ENCODE measurements around the gene SSC5D. TPM values are rescaled to one million over a fixed set of nuclear protein-coding genes. Genes with fewer than 3 reads are reported as not detected.

SSC5D gene
- total and polyA plus RNA-seq, 9 of the 15 experiments (the other 6 are each of a cell fraction or from before 2014, with no cell fraction given): 0.04 to 0.71 (median 0.14) TPM; not detected in 2

DNA sequence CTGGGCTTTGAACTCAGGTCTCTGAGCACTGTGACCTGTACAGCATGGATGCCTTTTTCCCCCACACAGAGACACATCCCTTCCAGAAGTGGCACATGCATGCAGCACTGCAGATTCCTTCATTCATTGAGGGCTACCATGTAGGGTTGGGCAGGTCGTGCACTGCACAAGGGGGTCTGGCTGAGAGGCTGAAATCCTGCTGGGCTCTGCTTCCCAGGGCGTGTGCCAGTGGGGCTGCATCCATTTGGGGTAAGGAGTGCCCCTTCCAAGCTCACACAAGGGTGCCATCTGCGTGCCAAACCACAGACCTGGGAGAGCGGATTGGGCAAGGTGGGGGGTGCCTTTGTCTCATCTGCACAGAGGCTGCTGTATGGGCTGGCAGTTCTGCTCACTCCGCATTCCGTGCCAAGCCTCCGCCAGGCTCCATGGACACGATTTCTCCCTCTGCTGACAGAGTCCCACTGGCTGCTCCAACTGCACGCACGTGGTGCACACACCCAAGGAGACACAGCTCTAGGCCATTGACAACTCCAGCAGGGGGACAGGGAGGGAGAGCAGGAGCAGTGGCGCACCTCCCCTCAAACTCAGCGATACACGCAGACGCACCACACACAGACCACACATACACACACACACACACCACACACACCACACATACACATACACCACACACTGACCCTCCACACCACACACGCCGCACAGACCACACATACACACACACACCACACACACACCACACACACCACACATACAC lies 40.6 kb upstream of the SSC5D start:
- Histone ChIP-seq H3K4me2 (ENCODE audit: insufficient read depth, low read length) (peak overlapping the region; percentile 24; the same call in 1 of the 2 replicates), H3K79me2 (ENCODE audit: control insufficient read depth, insufficient read depth, low read length) (no peaks in the 10 kb centered on the region), H3K9me3 (replicated peaks; ENCODE audit: control insufficient read depth, insufficient read depth, low read depth, low read length) (no peaks in the 10 kb centered on the region), H3K36me3 (ENCODE audit: control insufficient read depth, insufficient read depth, low read length) (no peaks in the 10 kb centered on the region), H4K20me1 (replicated peaks; ENCODE audit: control insufficient read depth, insufficient read depth, low read length) (no peaks in the 10 kb centered on the region), H3K9ac (ENCODE audit: insufficient read depth in 1 of 2, low read depth in 2 of 2, low read length in 2 of 2) (peak overlapping the region in 1 of 2 experiments; percentile 83; a peak in 2 of 4 replicates), H3K9me1 (ENCODE audit: control insufficient read depth, insufficient read depth, low read length) (no peaks in the 10 kb centered on the region), H3K27me3 (ENCODE audit: control insufficient read depth in 2 of 2, insufficient read depth in 2 of 2, low read length in 2 of 2) (peaks cover 6 to 37% of the 10 kb centered on the region in 2 experiments), H3K27ac (ENCODE audit: extremely low read depth, low read depth, low read length) (no peak overlapping the region), H3K4me3 (no peak overlapping the region), H2AFZ (ENCODE audit: low read depth, low read length) (no peak overlapping the region; the same call in 1 of the 2 replicates), H3K4me1 (replicated peaks in 1 of 2; ENCODE audit: control insufficient read depth in 2 of 2, insufficient read depth in 2 of 2, low read length in 2 of 2) (peaks cover 11 to 62% of the 10 kb centered on the region in 2 experiments)
- peak in 3 of 4 experiments; percentile 6 to 57 (median 52) for DNase-seq (ENCODE audit: extremely low read depth in 1 of 4, low spot score in 3 of 4)
- FAIRE-seq: peak; percentile 56
- WGBS (ENCODE audit: insufficient coverage, low coverage, missing lambda C conversion rate): 19% methylated on average over 13 of the region's 16 CpGs
- ChIA-PET CTCF (ENCODE audit: low intra/inter-chr PET ratio) (no interaction called here), POLR2A (interaction anchor here (0.6 to 1.3 kb wide), 5 partner anchors 10 to 201 kb away, joined by 3 read pairs; partner anchors contain the start of genes UBE2S and ZNF628)
- in situ Hi-C loops (cut with MboI): loop anchor here (25.0 kb wide), 1 partner anchor 785 kb away; the partner anchor contains the start of gene LILRB4
- no TSS peak for BruUV-seq (replicated peaks)
- ATAC-seq: peak; percentile 72
- intact Hi-C loops (cut with micrococcal nuclease): no loop called here
- no peak for TF ChIP-seq ZFP1 (CRISPR knock-in tag; IDR thresholded peaks at IDR 0.05)
- TF ChIP-seq DPF2 (IDR thresholded peaks at IDR 0.05): no peak
- TF ChIP-seq POLR3G (IDR thresholded peaks at IDR 0.05; ENCODE audit: extremely low read depth, insufficient read length, insufficient replicate concordance): no peak
- 0 out of 2 replicates have a peak, but pooled peaks have one; percentile 12 for TF ChIP-seq CREM (IDR thresholded peaks at IDR 0.05; ENCODE audit: low read depth)
- TF ChIP-seq MYC (IDR thresholded peaks at IDR 0.05; ENCODE audit: low read depth, low read length): peak; percentile 54; the same call in 1 of the 2 replicates
- TF ChIP-seq MYC (CRISPR knock-in tag; IDR thresholded peaks at IDR 0.05; ENCODE audit: borderline replicate concordance, low read depth): no peak
- TF ChIP-seq HDAC6 (IDR thresholded peaks at IDR 0.05; ENCODE audit: low read depth, low read length): peak; percentile 7; the same call in 1 of the 2 replicates
- TF ChIP-seq NFRKB (IDR thresholded peaks at IDR 0.05; ENCODE audit: low read depth): no peak
- TF ChIP-seq CREB1 (IDR thresholded peaks at IDR 0.05): no peak
- 0 out of 2 replicates have a peak, but pooled peaks have one; percentile 36 for TF ChIP-seq CREB1 (CRISPR knock-in tag; IDR thresholded peaks at IDR 0.05)
- TF ChIP-seq RBM25 (IDR thresholded peaks at IDR 0.05; ENCODE audit: low read depth, low read length, severe bottlenecking): peak; percentile 44
- TF ChIP-seq, protein P1, sequence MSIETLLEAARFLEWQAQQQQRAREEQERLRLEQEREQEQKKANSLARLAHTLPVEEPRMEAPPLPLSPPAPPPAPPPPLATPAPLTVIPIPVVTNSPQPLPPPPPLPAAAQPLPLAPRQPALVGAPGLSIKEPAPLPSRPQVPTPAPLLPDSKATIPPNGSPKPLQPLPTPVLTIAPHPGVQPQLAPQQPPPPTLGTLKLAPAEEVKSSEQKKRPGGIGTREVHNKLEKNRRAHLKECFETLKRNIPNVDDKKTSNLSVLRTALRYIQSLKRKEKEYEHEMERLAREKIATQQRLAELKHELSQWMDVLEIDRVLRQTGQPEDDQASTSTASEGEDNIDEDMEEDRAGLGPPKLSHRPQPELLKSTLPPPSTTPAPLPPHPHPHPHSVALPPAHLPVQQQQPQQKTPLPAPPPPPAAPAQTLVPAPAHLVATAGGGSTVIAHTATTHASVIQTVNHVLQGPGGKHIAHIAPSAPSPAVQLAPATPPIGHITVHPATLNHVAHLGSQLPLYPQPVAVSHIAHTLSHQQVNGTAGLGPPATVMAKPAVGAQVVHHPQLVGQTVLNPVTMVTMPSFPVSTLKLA (conservative IDR thresholded peaks at IDR 0.05): peak; percentile 69 to 74
- peak in 1 of 2 experiments; percentile 41; a peak in 1 of 4 replicates for TF ChIP-seq HDAC1 (IDR thresholded peaks at IDR 0.05)
- TF ChIP-seq, protein P2, sequence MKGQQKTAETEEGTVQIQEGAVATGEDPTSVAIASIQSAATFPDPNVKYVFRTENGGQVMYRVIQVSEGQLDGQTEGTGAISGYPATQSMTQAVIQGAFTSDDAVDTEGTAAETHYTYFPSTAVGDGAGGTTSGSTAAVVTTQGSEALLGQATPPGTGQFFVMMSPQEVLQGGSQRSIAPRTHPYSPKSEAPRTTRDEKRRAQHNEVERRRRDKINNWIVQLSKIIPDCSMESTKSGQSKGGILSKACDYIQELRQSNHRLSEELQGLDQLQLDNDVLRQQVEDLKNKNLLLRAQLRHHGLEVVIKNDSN (CRISPR knock-in tag; IDR thresholded peaks at IDR 0.05): peak; percentile 87
- TF ChIP-seq, protein P3, sequence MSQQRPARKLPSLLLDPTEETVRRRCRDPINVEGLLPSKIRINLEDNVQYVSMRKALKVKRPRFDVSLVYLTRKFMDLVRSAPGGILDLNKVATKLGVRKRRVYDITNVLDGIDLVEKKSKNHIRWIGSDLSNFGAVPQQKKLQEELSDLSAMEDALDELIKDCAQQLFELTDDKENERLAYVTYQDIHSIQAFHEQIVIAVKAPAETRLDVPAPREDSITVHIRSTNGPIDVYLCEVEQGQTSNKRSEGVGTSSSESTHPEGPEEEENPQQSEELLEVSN (IDR thresholded peaks at IDR 0.05; ENCODE audit: borderline replicate concordance in 1 of 2, extremely low read depth in 1 of 2, insufficient read depth in 1 of 2, insufficient read length in 1 of 2, low read depth in 1 of 2, low read length in 1 of 2, poor library complexity in 1 of 2, severe bottlenecking in 1 of 2): peak; percentile 45 to 61
